MM.1S (cell line): ENCODE measurements around the gene PSMG2.

Experiments used
- DNase-seq: peaks from one replicate; pipeline ENCODE4 v3.0.0-alpha.2; 2015
- H2AFZ ChIP-seq: fragments of 300-600 bp; sonication (generic); 2 replicates; pipeline ENCODE4 v1.6.0; 2016; ENCODE audit warnings: antibody characterized with exemption, low read length
- H3F3A ChIP-seq: fragments of 300-600 bp; sonication (generic); 2 replicates; pipeline ENCODE4 v1.6.1; 2016; ENCODE audit warnings: mild to moderate bottlenecking, antibody characterized with exemption, low read length, moderate library complexity, mixed read lengths; ENCODE audit not compliant: insufficient read depth
- H3K27ac ChIP-seq: fragments of 300-600 bp; sonication (generic); 2 replicates; pipeline ENCODE4 v1.5.1; 2016; ENCODE audit warnings: mild to moderate bottlenecking, low read length
- H3K27me3 ChIP-seq: fragments of 300-600 bp; sonication (generic); replicated peaks from 2 replicates; pipeline ENCODE4 v1.6.0; 2016; ENCODE audit warnings: low read length; ENCODE audit not compliant: insufficient read depth
- H3K36me3 ChIP-seq: fragments of 300-600 bp; sonication (generic); replicated peaks from 2 replicates; pipeline ENCODE4 v1.6.1; 2016; ENCODE audit warnings: mild to moderate bottlenecking, low read length, mixed read lengths; ENCODE audit not compliant: insufficient read depth
- H3K4me1 ChIP-seq: fragments of 300-600 bp; sonication (generic); 2 replicates; pipeline ENCODE4 v1.6.1; 2016; ENCODE audit warnings: low read length, mixed read lengths
- H3K4me2 ChIP-seq: fragments of 300-600 bp; sonication (generic); 2 replicates; pipeline ENCODE4 v1.6.0; 2016; ENCODE audit warnings: low read depth, low read length
- H3K4me3 ChIP-seq: fragments of 300-600 bp; sonication (generic); 2 replicates; pipeline ENCODE4 v1.5.1; 2016; ENCODE audit warnings: low read length, mixed read lengths
- H3K79me2 ChIP-seq: fragments of 300-600 bp; sonication (generic); 2 replicates; pipeline ENCODE4 v1.6.1; 2016; ENCODE audit warnings: mixed run types, low read length, mixed read lengths
- H3K9ac ChIP-seq: fragments of 300-600 bp; sonication (generic); 2 replicates; pipeline ENCODE4 v1.6.1; 2016; ENCODE audit warnings: low read length, mixed read lengths
- H3K9me2 ChIP-seq: fragments of 300-600 bp; sonication (generic); replicated peaks from 2 replicates; pipeline ENCODE4 v1.6.1; 2016; ENCODE audit warnings: mild to moderate bottlenecking, low read length, mixed read lengths; ENCODE audit not compliant: insufficient read depth
- H3K9me3 ChIP-seq: fragments of 300-600 bp; sonication (generic); replicated peaks from 2 replicates; pipeline ENCODE4 v1.6.1; 2016; ENCODE audit warnings: mild to moderate bottlenecking, low read length, mixed read lengths; ENCODE audit not compliant: insufficient read depth
- H4K20me1 ChIP-seq: fragments of 300-600 bp; sonication (generic); 2 replicates; pipeline ENCODE4 v1.6.1; 2016; ENCODE audit warnings: mild to moderate bottlenecking, low read length, moderate library complexity, mixed read lengths; ENCODE audit not compliant: insufficient read depth
- CTCF ChIP-seq: fragments of 300-600 bp; sonication (generic); IDR thresholded peaks from 2 replicates; pipeline ENCODE4 v1.5.1; 2016; ENCODE audit warnings: antibody characterized with exemption, low read length, mixed read lengths
- EZH2 ChIP-seq: fragments of 300-600 bp; sonication (generic); optimal IDR thresholded peaks from 2 replicates; pipeline ENCODE3; 2017; ENCODE audit warnings: low read depth, mild to moderate bottlenecking, antibody characterized with exemption, low read length, mixed read lengths
- EZH2phosphoT487 ChIP-seq: fragments of 300-600 bp; sonication (generic); IDR thresholded peaks from 2 replicates; pipeline ENCODE4 v1.6.1; 2018; ENCODE audit warnings: antibody characterized with exemption, low read length

The PSMG2 gene

GRCh38 chr18:12726774-12727550, 24.1 kb downstream of the PSMG2 start:
- Histone ChIP-seq H3K36me3 (no peaks in the 10 kb centered on the region), H3F3A (0 out of 2 replicates have a peak, but pooled peaks cover 4% of the 10 kb centered on the region), H3K27ac (no peak overlapping the region), H2AFZ (no peak overlapping the region), H3K9me2 (no peaks in the 10 kb centered on the region), H3K4me3 (no peak overlapping the region), H3K27me3 (no peaks in the 10 kb centered on the region), H3K79me2 (no peaks in the 10 kb centered on the region), H3K9me3 (no peaks in the 10 kb centered on the region), H4K20me1 (no peaks in the 10 kb centered on the region), H3K4me1 (no peaks in the 10 kb centered on the region), H3K9ac (no peak overlapping the region), H3K4me2 (no peak overlapping the region)
- TF ChIP-seq CTCF = peak; percentile 88
- no peak for TF ChIP-seq EZH2
- DNase-seq = peak; percentile 63

- no peaks in the 10 kb centered on the region for H3K9me3 ChIP-seq
- no peak for DNase-seq
- H3K27ac ChIP-seq = no peak overlapping the region
- no peak overlapping the region for H3K4me2 ChIP-seq
- no peak overlapping the region for H2AFZ ChIP-seq
- no peaks in the 10 kb centered on the region for H3K9me2 ChIP-seq
- H3K4me1 ChIP-seq = no peaks in the 10 kb centered on the region
- H3K79me2 ChIP-seq = no peaks in the 10 kb centered on the region
- no peaks in the 10 kb centered on the region for H3F3A ChIP-seq
- H3K27me3 ChIP-seq = no peaks in the 10 kb centered on the region
- H3K4me3 ChIP-seq = no peak overlapping the region
- no peak overlapping the region for H3K9ac ChIP-seq
- TF ChIP-seq EZH2phosphoT487 (no peak), CTCF (no peak), EZH2 (no peak)
- no peaks in the 10 kb centered on the region for H4K20me1 ChIP-seq
- no peaks in the 10 kb centered on the region for H3K36me3 ChIP-seq
Observed at GRCh38 chr18:12737243-12737902, 34.5 kb downstream of the PSMG2 start.

DNA sequence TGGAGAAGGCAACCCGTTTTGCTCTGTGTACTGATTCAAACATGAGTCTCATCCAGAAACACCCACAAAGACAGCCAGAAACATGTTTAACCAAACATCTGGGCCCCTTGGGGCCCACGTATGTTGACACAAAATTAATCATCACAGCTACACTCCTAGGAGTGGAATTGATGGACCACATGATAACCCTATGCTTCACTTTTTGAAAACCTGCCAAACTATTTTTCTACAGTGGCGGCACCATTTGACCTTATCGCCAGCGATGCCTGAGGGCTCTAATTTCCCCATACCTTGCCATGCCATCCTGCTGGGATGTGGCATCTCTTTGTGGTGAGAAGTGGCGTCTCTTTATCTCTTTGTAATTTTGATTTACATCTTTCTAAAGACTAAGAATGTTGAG, 38.5 kb downstream of the PSMG2 start:
- no peak for DNase-seq
- Histone ChIP-seq H3K4me2 (no peak overlapping the region), H3K27ac (no peak overlapping the region), H3K9ac (no peak overlapping the region), H3F3A (no peaks in the 10 kb centered on the region), H3K4me3 (no peak overlapping the region), H2AFZ (no peak overlapping the region), H3K4me1 (no peaks in the 10 kb centered on the region), H4K20me1 (no peaks in the 10 kb centered on the region), H3K9me3 (no peaks in the 10 kb centered on the region), H3K79me2 (no peaks in the 10 kb centered on the region), H3K27me3 (no peaks in the 10 kb centered on the region), H3K36me3 (no peaks in the 10 kb centered on the region), H3K9me2 (no peaks in the 10 kb centered on the region)
- TF ChIP-seq EZH2 (no peak), EZH2phosphoT487 (no peak), CTCF (no peak)
